GM12874 (cell line): ENCODE results near the gene COX14.

ENCODE experiments used
- TF ChIP-seq, protein P1 (sequence below): IDR thresholded peaks from 2 replicates; pipeline ENCODE4 v1.5.1; 2011; ENCODE audit warnings: low read depth, mild to moderate bottlenecking, control low read depth, low read length, moderate library complexity; ENCODE audit not compliant: insufficient read depth

COX14 gene

DNA sequence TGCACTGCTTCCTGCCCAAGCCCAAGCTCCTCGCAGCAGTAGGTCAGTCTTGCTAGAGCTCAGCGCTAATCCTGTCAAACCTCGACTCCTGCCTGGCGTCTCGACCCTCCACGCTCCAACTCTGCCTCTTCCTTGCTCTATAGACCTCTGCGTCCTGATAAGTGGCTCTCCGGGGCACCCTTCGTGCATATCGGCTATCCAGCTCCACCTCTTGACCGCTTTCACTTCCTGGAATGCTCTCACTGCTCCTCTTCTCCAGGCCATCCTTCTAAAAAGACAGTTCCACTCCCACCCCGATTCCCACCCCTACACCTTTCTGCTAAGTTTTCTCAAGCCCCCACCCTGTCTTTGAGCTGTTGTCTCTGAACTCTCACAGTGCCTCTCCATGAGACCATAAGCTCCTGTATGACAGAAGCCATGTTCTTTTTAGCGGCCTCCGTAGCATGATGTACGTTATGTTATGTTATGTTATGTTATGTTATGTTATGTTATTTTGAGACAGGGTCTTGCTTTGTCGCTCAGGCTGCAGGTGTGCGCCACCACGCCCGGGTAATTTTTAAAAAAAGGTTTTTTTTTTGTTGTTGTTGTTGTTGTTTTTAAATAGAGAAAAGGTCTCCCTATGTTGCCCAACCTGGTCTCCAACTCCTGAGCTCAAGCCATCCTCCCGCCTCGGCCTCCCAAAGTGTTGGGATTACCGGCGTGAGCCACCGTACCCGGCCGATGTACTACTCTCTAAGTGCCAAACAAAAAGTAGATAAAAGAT is 601 bp downstream of the COX14 start:
- TF ChIP-seq, protein P1, sequence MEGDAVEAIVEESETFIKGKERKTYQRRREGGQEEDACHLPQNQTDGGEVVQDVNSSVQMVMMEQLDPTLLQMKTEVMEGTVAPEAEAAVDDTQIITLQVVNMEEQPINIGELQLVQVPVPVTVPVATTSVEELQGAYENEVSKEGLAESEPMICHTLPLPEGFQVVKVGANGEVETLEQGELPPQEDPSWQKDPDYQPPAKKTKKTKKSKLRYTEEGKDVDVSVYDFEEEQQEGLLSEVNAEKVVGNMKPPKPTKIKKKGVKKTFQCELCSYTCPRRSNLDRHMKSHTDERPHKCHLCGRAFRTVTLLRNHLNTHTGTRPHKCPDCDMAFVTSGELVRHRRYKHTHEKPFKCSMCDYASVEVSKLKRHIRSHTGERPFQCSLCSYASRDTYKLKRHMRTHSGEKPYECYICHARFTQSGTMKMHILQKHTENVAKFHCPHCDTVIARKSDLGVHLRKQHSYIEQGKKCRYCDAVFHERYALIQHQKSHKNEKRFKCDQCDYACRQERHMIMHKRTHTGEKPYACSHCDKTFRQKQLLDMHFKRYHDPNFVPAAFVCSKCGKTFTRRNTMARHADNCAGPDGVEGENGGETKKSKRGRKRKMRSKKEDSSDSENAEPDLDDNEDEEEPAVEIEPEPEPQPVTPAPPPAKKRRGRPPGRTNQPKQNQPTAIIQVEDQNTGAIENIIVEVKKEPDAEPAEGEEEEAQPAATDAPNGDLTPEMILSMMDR: no peak

DNA sequence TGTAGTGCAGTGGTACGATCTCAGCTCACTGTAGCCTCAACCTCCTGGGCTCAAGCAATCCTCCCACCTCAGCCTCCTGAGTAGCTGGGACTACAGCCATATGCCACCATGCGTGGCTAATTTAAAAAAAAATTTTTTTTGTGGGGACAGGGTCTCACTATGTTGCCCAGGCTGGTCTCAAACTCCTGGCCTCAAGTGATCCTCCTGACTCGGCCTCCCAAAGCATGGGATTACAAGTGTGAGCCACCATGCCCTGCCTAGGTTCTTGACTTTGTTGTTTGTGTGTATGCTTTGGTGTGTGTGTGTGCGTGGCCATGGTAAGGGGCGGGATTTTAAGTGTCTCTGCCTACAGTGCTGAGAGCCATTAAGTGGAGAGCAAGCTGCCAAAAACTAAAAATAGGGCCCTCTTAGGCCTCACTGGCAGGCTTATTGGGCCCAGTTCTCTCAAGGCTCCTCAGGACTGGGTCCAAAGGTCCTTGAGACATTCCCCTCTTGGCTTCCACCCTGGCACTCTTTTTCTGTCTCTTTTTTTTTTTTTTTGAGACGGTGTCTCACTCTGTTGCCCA is 5.1 kb downstream of the COX14 start:
- TF ChIP-seq, protein P1: no peak

DNA sequence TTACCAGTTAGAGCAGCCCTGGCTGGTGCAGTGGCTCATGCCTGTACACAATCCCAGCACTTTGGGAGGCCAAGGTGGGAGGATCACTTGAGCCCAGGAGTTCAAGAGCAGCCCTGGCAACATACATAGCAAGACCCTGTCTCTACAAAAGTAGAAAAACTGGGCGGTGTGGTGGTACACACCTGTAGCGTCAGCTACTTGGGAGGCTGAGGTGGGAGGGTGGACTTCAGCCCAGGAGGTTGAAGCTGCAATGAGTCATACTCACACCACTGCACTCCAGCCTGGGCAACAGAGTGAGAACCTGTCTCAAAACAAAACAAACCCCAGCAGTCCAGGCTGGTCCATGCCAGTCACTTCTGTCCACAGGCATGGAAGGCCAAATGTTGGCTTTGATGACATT is 7.4 kb downstream of the COX14 start:
- TF ChIP-seq, protein P1: no peak

DNA sequence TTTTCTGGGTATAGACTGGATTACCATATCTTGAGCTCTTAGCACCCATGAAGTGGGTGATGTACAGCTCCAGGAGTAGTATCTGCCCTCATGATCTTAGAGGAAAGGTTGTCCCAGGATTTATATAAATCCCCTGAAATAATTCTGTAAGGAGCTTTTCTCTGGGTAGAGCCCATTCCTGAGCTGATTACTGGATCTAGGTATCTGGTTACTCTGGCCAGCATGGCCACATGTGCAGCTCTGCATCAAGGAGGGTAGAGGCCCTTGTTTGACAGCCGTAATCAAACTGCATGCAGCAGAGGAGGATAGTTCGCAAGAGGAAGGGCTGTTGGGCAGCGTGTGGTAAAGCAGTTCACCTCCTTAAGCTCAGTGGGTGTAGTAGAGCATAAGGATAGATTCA is 8.5 kb downstream of the COX14 start:
- TF ChIP-seq, protein P1: no peak

DNA sequence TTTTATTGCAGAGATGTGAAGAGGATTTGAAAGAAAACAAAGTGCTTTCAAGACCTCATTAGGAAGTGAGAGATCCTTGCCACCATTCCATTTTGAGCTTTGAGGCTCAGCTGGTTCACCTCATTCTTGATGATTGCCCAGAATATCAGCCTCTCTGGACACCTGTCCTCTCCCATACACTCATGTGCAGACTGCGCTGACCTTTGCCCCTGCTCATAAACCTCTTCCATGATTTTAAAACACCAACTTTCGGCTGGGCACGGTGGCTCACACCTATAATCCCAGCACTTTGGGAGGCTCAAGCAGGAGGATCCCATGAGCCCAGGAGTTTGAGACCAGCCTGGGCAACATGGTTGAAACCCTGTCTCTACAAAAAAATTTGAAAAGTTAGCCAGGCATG is 8.9 kb downstream of the COX14 start:
- TF ChIP-seq, protein P1: no peak

DNA sequence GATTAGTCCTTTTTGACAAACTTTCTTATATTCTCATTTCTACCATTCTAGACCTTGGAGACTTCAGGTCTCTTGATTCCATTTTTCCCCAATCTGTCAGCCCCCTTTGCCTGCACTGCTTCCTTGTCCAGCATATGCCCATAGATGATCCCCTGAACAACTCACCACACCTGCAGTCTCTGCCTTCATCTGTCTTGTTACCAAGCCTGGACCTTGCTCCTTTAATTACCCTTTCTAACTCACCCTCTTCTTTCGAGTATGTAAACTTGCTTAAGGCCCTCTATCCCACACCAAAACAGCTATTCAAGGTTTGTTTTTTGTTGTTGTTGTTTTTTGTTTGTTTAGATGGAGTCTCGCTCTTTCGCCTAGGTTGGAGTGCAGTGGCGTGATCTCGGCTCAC is 9.6 kb downstream of the COX14 start:
- TF ChIP-seq, protein P1: no peak

DNA sequence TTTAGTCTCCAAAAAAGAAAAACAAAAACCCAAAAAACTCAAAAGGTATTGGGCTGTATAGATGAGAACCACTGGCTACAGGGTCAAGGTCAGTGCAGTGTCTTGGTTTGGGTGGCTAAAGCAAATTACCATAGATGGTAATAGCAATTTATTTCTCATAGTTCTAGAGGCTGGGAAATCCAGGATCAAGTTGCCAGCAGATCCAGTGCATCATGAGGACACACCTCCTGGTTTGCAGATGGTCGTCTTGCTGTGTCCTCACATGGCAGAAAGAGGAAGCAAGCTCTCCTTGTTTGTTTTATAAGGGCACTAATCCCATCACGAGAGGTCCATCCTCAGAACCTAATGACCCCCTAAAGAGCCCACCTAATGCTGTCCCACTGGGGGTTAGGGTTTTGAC is 11.2 kb downstream of the COX14 start:
- TF ChIP-seq, protein P1: no peak
